Measurements from ENCODE around the gene NFKB1.

NFKB1 gene

GRCh38 chr4:102547973-102548372 is 46.8 kb downstream of the NFKB1 start:
- ATAC-seq (replicated peaks) (no peak), DNase-seq (no peak)
- H3K27ac Mint-ChIP-seq, result no peak overlapping the region
- no peak overlapping the region for H3K4me3 Mint-ChIP-seq
- peaks cover 22 to 34% of the 10 kb centered on the region in 2 donors for H3K4me1 Mint-ChIP-seq (ENCODE audit: low read depth in 2 of 2)
- H3K36me3 Mint-ChIP-seq (ENCODE audit: insufficient read depth), result peaks cover 62% of the 10 kb centered on the region
- H3K9me3 Mint-ChIP-seq, result no peaks in the 10 kb centered on the region
- H3K27me3 Mint-ChIP-seq, result no peaks in the 10 kb centered on the region

- Mint-ChIP-seq H3K4me3 (peak overlapping the region; percentile 9 to 18), H3K9me3 (no peaks in the 10 kb centered on the region), H3K36me3 (ENCODE audit: insufficient read depth) (peaks cover 38% of the 10 kb centered on the region), H3K27me3 (no peaks in the 10 kb centered on the region), H3K4me1 (ENCODE audit: low read depth in 2 of 2) (peaks cover 19 to 24% of the 10 kb centered on the region in 2 donors), H3K27ac (peak overlapping the region; percentile 47 to 90)
- ATAC-seq (replicated peaks), result no peak
- DNase-seq, result no peak
Observed at GRCh38 chr4:102551958-102552565, 50.9 kb downstream of the NFKB1 start.

GRCh38 chr4:102552781-102553180 is 51.6 kb downstream of the NFKB1 start:
- no peaks in the 10 kb centered on the region for H3K9me3 Mint-ChIP-seq
- peak overlapping the region; percentile 47 to 90 for H3K27ac Mint-ChIP-seq
- DNase-seq (no peak), ATAC-seq (replicated peaks) (peak; percentile 85)
- no peak overlapping the region for H3K4me3 Mint-ChIP-seq
- H3K4me1 Mint-ChIP-seq (ENCODE audit: low read depth in 2 of 2), result peaks cover 19 to 21% of the 10 kb centered on the region in 2 donors
- H3K36me3 Mint-ChIP-seq (ENCODE audit: insufficient read depth), result peaks cover 35% of the 10 kb centered on the region
- H3K27me3 Mint-ChIP-seq, result no peaks in the 10 kb centered on the region

- Mint-ChIP-seq H3K4me3 (no peak overlapping the region), H3K27ac (peak overlapping the region in 1 of 2 donors; percentile 39), H3K4me1 (ENCODE audit: low read depth in 2 of 2) (peaks cover 18 to 31% of the 10 kb centered on the region in 2 donors), H3K27me3 (no peaks in the 10 kb centered on the region), H3K36me3 (ENCODE audit: insufficient read depth) (peaks cover 25% of the 10 kb centered on the region), H3K9me3 (no peaks in the 10 kb centered on the region)
- no peak for DNase-seq
- ATAC-seq (replicated peaks), result no peak
Observed at GRCh38 chr4:102553982-102554381, 52.8 kb downstream of the NFKB1 start.

GRCh38 chr4:102554482-102554881 is 53.3 kb downstream of the NFKB1 start:
- Mint-ChIP-seq H3K4me1 (ENCODE audit: low read depth in 2 of 2) (peaks cover 21 to 36% of the 10 kb centered on the region in 2 donors), H3K36me3 (ENCODE audit: insufficient read depth) (peaks cover 25% of the 10 kb centered on the region), H3K27ac (no peak overlapping the region), H3K4me3 (no peak overlapping the region), H3K27me3 (no peaks in the 10 kb centered on the region), H3K9me3 (no peaks in the 10 kb centered on the region)
- DNase-seq (no peak), ATAC-seq (replicated peaks) (no peak)

GRCh38 chr4:102554992-102555391 is 53.8 kb downstream of the NFKB1 start:
- ATAC-seq (replicated peaks), result no peak
- Mint-ChIP-seq H3K27me3 (no peaks in the 10 kb centered on the region), H3K36me3 (ENCODE audit: insufficient read depth) (peaks cover 22% of the 10 kb centered on the region), H3K9me3 (no peaks in the 10 kb centered on the region), H3K4me3 (no peak overlapping the region), H3K4me1 (ENCODE audit: low read depth in 2 of 2) (peaks cover 25 to 41% of the 10 kb centered on the region in 2 donors), H3K27ac (no peak overlapping the region)
- DNase-seq, result no peak

GRCh38 chr4:102557636-102558035 is 56.5 kb downstream of the NFKB1 start:
- no peak for DNase-seq
- ATAC-seq (replicated peaks), result no peak
- Mint-ChIP-seq H3K36me3 (ENCODE audit: insufficient read depth) (peaks cover 11% of the 10 kb centered on the region), H3K4me3 (no peak overlapping the region), H3K9me3 (no peaks in the 10 kb centered on the region), H3K4me1 (ENCODE audit: low read depth in 2 of 2) (peaks cover 37 to 49% of the 10 kb centered on the region in 2 donors), H3K27me3 (no peaks in the 10 kb centered on the region), H3K27ac (no peak overlapping the region)

- DNase-seq, result no peak
- H3K9me3 Mint-ChIP-seq, result no peaks in the 10 kb centered on the region
- peak overlapping the region; percentile 61 to 78 for H3K4me3 Mint-ChIP-seq
- peaks cover 38 to 60% of the 10 kb centered on the region in 2 donors for H3K4me1 Mint-ChIP-seq (ENCODE audit: low read depth in 2 of 2)
- peak overlapping the region in 1 of 2 donors; percentile 79 for H3K27ac Mint-ChIP-seq
- peak; percentile 12 for ATAC-seq (replicated peaks)
- H3K36me3 Mint-ChIP-seq (ENCODE audit: insufficient read depth), result peaks cover 25% of the 10 kb centered on the region
- H3K27me3 Mint-ChIP-seq, result no peaks in the 10 kb centered on the region
Observed at GRCh38 chr4:102560115-102560514, 59.0 kb downstream of the NFKB1 start.

GRCh38 chr4:102560571-102561341 is 59.6 kb downstream of the NFKB1 start:
- no peaks in the 10 kb centered on the region for H3K27me3 Mint-ChIP-seq
- H3K4me3 Mint-ChIP-seq, result peak overlapping the region; percentile 61 to 78
- H3K27ac Mint-ChIP-seq, result peak overlapping the region in 1 of 2 donors; percentile 79
- H3K9me3 Mint-ChIP-seq, result no peaks in the 10 kb centered on the region
- H3K4me1 Mint-ChIP-seq (ENCODE audit: low read depth in 2 of 2), result peaks cover 41 to 65% of the 10 kb centered on the region in 2 donors
- no peak for DNase-seq
- ATAC-seq (replicated peaks), result peak; percentile 31
- H3K36me3 Mint-ChIP-seq (ENCODE audit: insufficient read depth), result peaks cover 25% of the 10 kb centered on the region

GRCh38 chr4:102563000-102563399 is 61.8 kb downstream of the NFKB1 start:
- ATAC-seq (replicated peaks) (no peak), DNase-seq (no peak)
- Mint-ChIP-seq H3K9me3 (no peaks in the 10 kb centered on the region), H3K4me3 (no peak overlapping the region), H3K4me1 (ENCODE audit: low read depth in 2 of 2) (peaks cover 42 to 67% of the 10 kb centered on the region in 2 donors), H3K27ac (peak overlapping the region in 1 of 2 donors; percentile 23), H3K27me3 (no peaks in the 10 kb centered on the region), H3K36me3 (ENCODE audit: insufficient read depth) (peaks cover 29% of the 10 kb centered on the region)

- Mint-ChIP-seq H3K27ac (peak overlapping the region; percentile 18 to 61), H3K36me3 (ENCODE audit: insufficient read depth) (peaks cover 36% of the 10 kb centered on the region), H3K27me3 (no peaks in the 10 kb centered on the region), H3K4me1 (ENCODE audit: low read depth in 2 of 2) (peaks cover 34 to 53% of the 10 kb centered on the region in 2 donors), H3K4me3 (no peak overlapping the region), H3K9me3 (no peaks in the 10 kb centered on the region)
- no peak for DNase-seq
- no peak for ATAC-seq (replicated peaks)
Observed at GRCh38 chr4:102564399-102565059, 63.4 kb downstream of the NFKB1 start.

- H3K4me3 Mint-ChIP-seq, result no peak overlapping the region
- H3K9me3 Mint-ChIP-seq, result no peaks in the 10 kb centered on the region
- peaks cover 24 to 41% of the 10 kb centered on the region in 2 donors for H3K4me1 Mint-ChIP-seq (ENCODE audit: low read depth in 2 of 2)
- DNase-seq (no peak), ATAC-seq (replicated peaks) (no peak)
- no peaks in the 10 kb centered on the region for H3K27me3 Mint-ChIP-seq
- no peak overlapping the region for H3K27ac Mint-ChIP-seq
- H3K36me3 Mint-ChIP-seq (ENCODE audit: insufficient read depth), result peaks cover 35% of the 10 kb centered on the region
Observed at GRCh38 chr4:102565696-102566095, 64.5 kb downstream of the NFKB1 start.

- H3K36me3 Mint-ChIP-seq (ENCODE audit: insufficient read depth), result peaks cover 35% of the 10 kb centered on the region
- H3K4me3 Mint-ChIP-seq, result no peak overlapping the region
Observed at GRCh38 chr4:102566426-102566825, 65.3 kb downstream of the NFKB1 start.

More at GRCh38 chr4:102566426-102566825, 65.3 kb downstream of the NFKB1 start:
- no peaks in the 10 kb centered on the region for H3K9me3 Mint-ChIP-seq
- H3K27me3 Mint-ChIP-seq, result no peaks in the 10 kb centered on the region
- DNase-seq, result no peak
- ATAC-seq (replicated peaks), result no peak
- peaks cover 18 to 34% of the 10 kb centered on the region in 2 donors for H3K4me1 Mint-ChIP-seq (ENCODE audit: low read depth in 2 of 2)
- H3K27ac Mint-ChIP-seq, result peak overlapping the region in 1 of 2 donors; percentile 39

Measured in effector memory CD8-positive, alpha-beta T cell (primary cell).